ENCODE measurements around the gene IL5.

DNA sequence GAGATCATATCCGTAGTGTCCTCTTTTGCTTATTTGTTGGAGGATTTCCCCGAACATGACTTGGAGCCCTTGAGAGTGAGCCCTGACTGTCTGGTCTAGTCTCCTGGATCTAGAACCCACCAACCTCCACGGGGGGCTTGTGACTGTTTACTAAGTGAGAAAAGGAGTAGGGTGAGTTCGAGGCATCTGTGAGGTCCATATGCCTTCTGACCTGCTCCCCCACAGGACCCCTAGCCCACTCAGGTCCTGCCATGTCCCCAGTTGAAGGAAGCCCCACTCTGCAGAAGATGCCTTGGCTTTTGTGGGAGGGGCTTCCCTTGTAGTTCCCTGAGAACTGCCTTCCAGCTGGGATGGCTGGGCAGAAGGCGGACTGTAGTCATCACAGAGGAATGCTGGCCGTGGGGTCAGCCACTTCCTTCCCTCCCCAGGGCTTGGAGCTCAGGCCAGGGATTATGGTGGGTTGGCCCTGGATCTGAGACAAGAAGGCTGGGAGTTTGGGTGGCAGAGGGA lies 45.8 kb downstream of the IL5 start:
- TF ChIP-seq CTCF (IDR thresholded peaks at IDR 0.05) (no peak), POLR2A (IDR thresholded peaks at IDR 0.05) (no peak)
